PFSK-1 (cell line): ENCODE measurements around the gene OR4F15.

Experiments
- POLR2AphosphoS5 ChIP-seq: IDR thresholded peaks from 2 replicates; pipeline ENCODE4 v1.6.1; 2012; ENCODE audit warnings: low read depth, mild to moderate bottlenecking, control low read depth, low read length, moderate library complexity
- SIN3A ChIP-seq: IDR thresholded peaks from 2 replicates; pipeline ENCODE4 v1.6.1; 2012; ENCODE audit warnings: mild to moderate bottlenecking, low read length, moderate library complexity, borderline replicate concordance; ENCODE audit not compliant: insufficient read depth
- TAF1 ChIP-seq: IDR thresholded peaks from 2 replicates; pipeline ENCODE4 v1.6.1; 2012; ENCODE audit warnings: low read length, control low read depth, borderline replicate concordance; ENCODE audit not compliant: insufficient read depth
- TF ChIP-seq, protein P1 (sequence below), 2 experiments: IDR thresholded peaks; 2 replicates each; pipeline versions ENCODE4 v1.6.1 to v1.8.0; 2011 to 2012; ENCODE audit warnings: low read depth in 2 of 2, low read length in 2 of 2, control low read depth in 1 of 2, inconsistent platforms in 1 of 2, mild to moderate bottlenecking in 1 of 2, moderate library complexity in 1 of 2; ENCODE audit not compliant: insufficient read depth in 1 of 2

GRCh38 chr15:101765772-101766456 lies 46.1 kb upstream of the OR4F15 start:
- TF ChIP-seq POLR2AphosphoS5: no peak
- no peak for TF ChIP-seq TAF1
- TF ChIP-seq, protein P1, sequence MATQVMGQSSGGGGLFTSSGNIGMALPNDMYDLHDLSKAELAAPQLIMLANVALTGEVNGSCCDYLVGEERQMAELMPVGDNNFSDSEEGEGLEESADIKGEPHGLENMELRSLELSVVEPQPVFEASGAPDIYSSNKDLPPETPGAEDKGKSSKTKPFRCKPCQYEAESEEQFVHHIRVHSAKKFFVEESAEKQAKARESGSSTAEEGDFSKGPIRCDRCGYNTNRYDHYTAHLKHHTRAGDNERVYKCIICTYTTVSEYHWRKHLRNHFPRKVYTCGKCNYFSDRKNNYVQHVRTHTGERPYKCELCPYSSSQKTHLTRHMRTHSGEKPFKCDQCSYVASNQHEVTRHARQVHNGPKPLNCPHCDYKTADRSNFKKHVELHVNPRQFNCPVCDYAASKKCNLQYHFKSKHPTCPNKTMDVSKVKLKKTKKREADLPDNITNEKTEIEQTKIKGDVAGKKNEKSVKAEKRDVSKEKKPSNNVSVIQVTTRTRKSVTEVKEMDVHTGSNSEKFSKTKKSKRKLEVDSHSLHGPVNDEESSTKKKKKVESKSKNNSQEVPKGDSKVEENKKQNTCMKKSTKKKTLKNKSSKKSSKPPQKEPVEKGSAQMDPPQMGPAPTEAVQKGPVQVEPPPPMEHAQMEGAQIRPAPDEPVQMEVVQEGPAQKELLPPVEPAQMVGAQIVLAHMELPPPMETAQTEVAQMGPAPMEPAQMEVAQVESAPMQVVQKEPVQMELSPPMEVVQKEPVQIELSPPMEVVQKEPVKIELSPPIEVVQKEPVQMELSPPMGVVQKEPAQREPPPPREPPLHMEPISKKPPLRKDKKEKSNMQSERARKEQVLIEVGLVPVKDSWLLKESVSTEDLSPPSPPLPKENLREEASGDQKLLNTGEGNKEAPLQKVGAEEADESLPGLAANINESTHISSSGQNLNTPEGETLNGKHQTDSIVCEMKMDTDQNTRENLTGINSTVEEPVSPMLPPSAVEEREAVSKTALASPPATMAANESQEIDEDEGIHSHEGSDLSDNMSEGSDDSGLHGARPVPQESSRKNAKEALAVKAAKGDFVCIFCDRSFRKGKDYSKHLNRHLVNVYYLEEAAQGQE (IDR thresholded peaks at IDR 0.05; ENCODE audit: insufficient read depth in 1 of 2, low read depth in 2 of 2, low read length in 2 of 2): no peak
- TF ChIP-seq SIN3A: no peak
